CD4-positive, alpha-beta T cell (primary cell): ENCODE data around the gene IQSEC1. TPM values are rescaled to one million over a fixed set of nuclear protein-coding genes. Genes with fewer than 3 reads are reported as not detected.

ENCODE experiments used
- ATAC-seq: fragments of 200-7000 bp; cut with Tn5 transposase; one replicate; pipeline ENCODE4 v1.10.0; 2022; ENCODE audit warnings: mild to moderate bottlenecking; ENCODE audit not compliant: poor library complexity
- CTCF ChIA-PET: fragments of 350-600 bp; sonication (Branson Sonifier 250); formaldehyde crosslinking; loops from one replicate; lab custom pipeline; 2021; ENCODE audit warnings: antibody characterized with exemption, inconsistent platforms; lab: Charles Lee
- POLR2A ChIA-PET: fragments of 350-600 bp; sonication (Branson Sonifier 250); formaldehyde crosslinking; loops from one replicate; lab custom pipeline; 2021; ENCODE audit warnings: antibody characterized with exemption, inconsistent platforms; lab: Charles Lee
- DNase-seq, 14 experiments: peaks; one replicate each; pipeline ENCODE4 v3.0.0-alpha.2; 2013 to 2020; ENCODE audit warnings: mixed read lengths in 2 of 14
- H3K27ac ChIP-seq, 2 donors: one replicate each; pipeline versions ENCODE4 v1.5.1 to v1.7.0; 2013; ENCODE audit warnings: low read length in 2 of 2, low read depth in 1 of 2, mild to moderate bottlenecking in 1 of 2
- H3K27me3 ChIP-seq, 2 experiments: 1 replicate in 1 of 2; 2 replicates in 1 of 2; pipeline versions ENCODE4 v1.6.1 to v1.7.0; 2013; ENCODE audit warnings: low read length in 2 of 2, control low read depth in 1 of 2, mild to moderate bottlenecking in 1 of 2, moderate library complexity in 1 of 2; ENCODE audit not compliant: insufficient read depth in 2 of 2, control insufficient read depth in 1 of 2
- H3K36me3 ChIP-seq: one replicate; pipeline ENCODE4 v1.6.1; 2013; ENCODE audit warnings: low read length, control low read depth; ENCODE audit not compliant: insufficient read depth
- H3K4me1 ChIP-seq: one replicate; pipeline ENCODE4 v1.6.1; 2013; ENCODE audit warnings: low read length, control low read depth; ENCODE audit not compliant: insufficient read depth
- H3K4me3 ChIP-seq: one replicate; pipeline ENCODE4 v1.5.1; 2013; ENCODE audit warnings: mild to moderate bottlenecking, low read length, moderate library complexity
- H3K9me3 ChIP-seq, 2 experiments: 1 replicate in 1 of 2; 2 replicates in 1 of 2; pipeline versions ENCODE4 v1.6.1 to v1.7.0; 2013; ENCODE audit warnings: low read length in 2 of 2, mild to moderate bottlenecking in 2 of 2, control low read depth in 1 of 2, moderate library complexity in 1 of 2; ENCODE audit not compliant: control insufficient read depth in 1 of 2, insufficient read depth in 1 of 2
- H3K27ac Mint-ChIP-seq: one replicate; pipeline ENCODE4 v1.8.0; 2020; ENCODE audit warnings: mixed read lengths
- H3K27me3 Mint-ChIP-seq: one replicate; pipeline ENCODE4 v1.8.0; 2021; ENCODE audit warnings: mixed read lengths
- H3K36me3 Mint-ChIP-seq: one replicate; pipeline ENCODE4 v1.8.0; 2021; ENCODE audit warnings: low read depth, mixed read lengths
- H3K4me1 Mint-ChIP-seq: one replicate; pipeline ENCODE4 v1.8.0; 2021; ENCODE audit warnings: low read depth, mixed read lengths
- H3K4me3 Mint-ChIP-seq: one replicate; pipeline ENCODE4 v1.8.0; 2020; ENCODE audit warnings: mild to moderate bottlenecking, mixed read lengths
- H3K9me3 Mint-ChIP-seq: one replicate; pipeline ENCODE4 v1.8.0; 2020; ENCODE audit warnings: mixed read lengths
- CTCF ChIP-seq: fragments of 200-600 bp; IDR thresholded peaks from one replicate; pipeline ENCODE4 v1.8.0; 2022; ENCODE audit warnings: antibody characterized with exemption, mild to moderate bottlenecking
- intact Hi-C, 2 experiments: fragments of 100-400 bp; cut with DNase I in 1 of 2; cut with micrococcal nuclease in 1 of 2; formaldehyde crosslinking; loops; one replicate each; pipeline versions ENCODE4 v1.15.1 to v1.9.0; 2023 to 2025; cut with DNase I, micrococcal nuclease
- total RNA-seq, 174 experiments: library from RNA in 2 of 174; stranded (reverse) in 2 of 174; gene quantifications; one replicate each; pipeline ENCODE4 v1.2.3 and lab custom pipeline; 2021 to 2026

Gene IQSEC1
- total RNA-seq, 2 experiments from 2014 or later, result 102 to 108 TPM

- Mint-ChIP-seq H3K27me3 (no peaks in the 10 kb centered on the region), H3K27ac (peak overlapping the region; percentile 15), H3K9me3 (no peaks in the 10 kb centered on the region), H3K36me3 (peaks cover 38% of the 10 kb centered on the region), H3K4me1 (peaks cover 95% of the 10 kb centered on the region), H3K4me3 (peak overlapping the region; percentile 44)
- no peaks in the 10 kb centered on the region for H3K27me3 ChIP-seq
- CTCF ChIA-PET, result no interaction called here
- POLR2A ChIA-PET, result interaction anchor here (1.1 kb wide), 1 partner anchor 8 kb away, joined by 3 read pairs; no protein-coding TSS in a partner anchor
- H3K36me3 ChIP-seq, result peaks cover 30% of the 10 kb centered on the region
- H3K4me3 ChIP-seq, result no peak overlapping the region
- H3K4me1 ChIP-seq, result peaks cover 99% of the 10 kb centered on the region
- ATAC-seq, result no peak
- no peak for DNase-seq
- intact Hi-C loops, result loop anchor here in 1 of 2 experiments (10.0 kb wide), 2 partner anchors 297 to 407 kb away; partner anchors contain the start of genes MKRN2 and RAF1
- H3K9me3 ChIP-seq, result no peaks in the 10 kb centered on the region
- no peak overlapping the region for H3K27ac ChIP-seq
- TF ChIP-seq CTCF, result no peak
Observed at GRCh38 chr3:12961697-12962036, 111.6 kb downstream of the IQSEC1 start.

GRCh38 chr3:12961007-12961696 lies 112.1 kb downstream of the IQSEC1 start:
- H3K27ac ChIP-seq, result no peak overlapping the region
- Mint-ChIP-seq H3K4me1 (peaks cover 94% of the 10 kb centered on the region), H3K27me3 (no peaks in the 10 kb centered on the region), H3K36me3 (peaks cover 36% of the 10 kb centered on the region), H3K4me3 (peak overlapping the region; percentile 44), H3K27ac (peak overlapping the region; percentile 18), H3K9me3 (no peaks in the 10 kb centered on the region)
- H3K4me1 ChIP-seq, result peaks cover 99% of the 10 kb centered on the region
- intact Hi-C loops, result loop anchor here in 1 of 2 experiments (10.0 kb wide), 2 partner anchors 296 to 406 kb away; partner anchors contain the start of genes MKRN2 and RAF1
- H3K27me3 ChIP-seq, result no peaks in the 10 kb centered on the region
- DNase-seq (no peak), ATAC-seq (no peak)
- H3K36me3 ChIP-seq, result peaks cover 30% of the 10 kb centered on the region
- TF ChIP-seq CTCF, result no peak
- ChIA-PET POLR2A (interaction anchor here (1.1 to 1.2 kb wide), 2 partner anchors 9 to 32 kb away, joined by 3 read pairs; no protein-coding TSS in a partner anchor), CTCF (no interaction called here)
- H3K4me3 ChIP-seq, result no peak overlapping the region
- H3K9me3 ChIP-seq, result no peaks in the 10 kb centered on the region

GRCh38 chr3:12960497-12960896 lies 112.7 kb downstream of the IQSEC1 start:
- Mint-ChIP-seq H3K4me3 (no peak overlapping the region), H3K27me3 (no peaks in the 10 kb centered on the region), H3K4me1 (peaks cover 94% of the 10 kb centered on the region), H3K36me3 (peaks cover 36% of the 10 kb centered on the region), H3K27ac (peak overlapping the region; percentile 18), H3K9me3 (no peaks in the 10 kb centered on the region)
- Histone ChIP-seq H3K27ac (no peak overlapping the region), H3K9me3 (no peaks in the 10 kb centered on the region), H3K36me3 (peaks cover 30% of the 10 kb centered on the region), H3K4me3 (no peak overlapping the region), H3K4me1 (peaks cover 99% of the 10 kb centered on the region), H3K27me3 (no peaks in the 10 kb centered on the region)
- ATAC-seq (no peak), DNase-seq (no peak)
- no peak for TF ChIP-seq CTCF
- intact Hi-C loops, result loop anchor here in 1 of 2 experiments (10.0 kb wide), 2 partner anchors 296 to 406 kb away; partner anchors contain the start of genes MKRN2 and RAF1
- ChIA-PET POLR2A (interaction anchor here (1.1 to 1.2 kb wide), 2 partner anchors 9 to 33 kb away, joined by 3 read pairs; no protein-coding TSS in a partner anchor), CTCF (no interaction called here)
